Measurements from ENCODE around the gene SUPT5H. TPM values are rescaled to one million over a fixed set of nuclear protein-coding genes. Genes with fewer than 3 reads are reported as not detected.
A peak's percentile ranks its signal among the peaks of the same experiment; 100 is the strongest.

SUPT5H gene
- total and polyA plus RNA-seq, 2 of the 8 experiments (the other 6 are each of a cell fraction or from before 2014, with no cell fraction given) = 77.8 to 111 TPM

DNA sequence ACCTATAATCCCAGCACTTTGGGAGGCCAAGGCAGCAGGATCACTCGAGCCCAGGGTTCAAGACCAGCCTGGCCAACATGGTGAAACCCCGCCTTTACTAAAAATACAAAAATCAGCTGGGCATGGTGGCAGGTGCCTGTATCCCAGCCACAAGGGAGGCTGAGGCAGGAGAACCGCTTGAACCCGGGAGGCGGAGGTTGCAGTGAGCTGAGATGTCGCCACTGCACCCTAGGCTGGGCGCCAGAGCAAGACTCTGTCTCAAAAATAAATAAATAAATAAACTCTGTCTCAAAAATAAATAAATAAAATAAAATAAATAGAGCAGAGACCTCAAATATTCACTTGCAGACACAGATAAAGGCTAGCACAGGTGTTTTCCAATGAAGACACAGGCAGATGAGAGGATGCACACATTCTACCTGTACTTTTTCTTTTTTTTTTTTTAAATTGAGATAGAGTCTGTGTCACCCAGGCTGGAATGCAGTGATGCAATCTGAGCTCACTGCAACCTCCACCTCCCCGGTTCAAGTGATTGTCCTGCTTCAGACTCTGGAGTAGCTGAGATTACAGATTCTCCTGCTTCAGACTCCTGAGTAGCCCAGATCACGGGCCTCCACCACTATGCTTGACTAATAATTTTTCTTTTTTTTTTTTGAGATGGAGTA lies 7.0 kb upstream of the SUPT5H start:
- CTCF ChIA-PET (ENCODE audit: partially characterized antibody) = interaction anchor here (0.7 to 1.1 kb wide), 4 partner anchors 10 to 31 kb away, joined by 3 read pairs; no protein-coding TSS in a partner anchor
- Histone ChIP-seq H2BK20ac (ENCODE audit: low read length) (no peak overlapping the region), H3K4ac (replicated peaks; ENCODE audit: insufficient read length, low read depth, low read length) (no peak overlapping the region), H2AFZ (ENCODE audit: low read length) (no peak overlapping the region), H2AK5ac (ENCODE audit: low read depth, low read length) (no peak overlapping the region), H2BK120ac (replicated peaks; ENCODE audit: low read depth, low read length) (no peak overlapping the region), H4K8ac (ENCODE audit: extremely low read depth, insufficient read depth, low read length) (no peak overlapping the region), H3K27me3 (replicated peaks in 1 of 4; ENCODE audit: control insufficient read depth in 3 of 4, extremely low read depth in 1 of 4, insufficient read depth in 3 of 4, low read length in 3 of 4) (no peaks in the 10 kb centered on the region), H3K79me2 (ENCODE audit: control insufficient read depth in 1 of 2, insufficient read depth in 2 of 2, low read length in 2 of 2) (peaks cover 7 to 20% of the 10 kb centered on the region in 2 experiments; a peak in 3 of 4 replicates), H3K56ac (replicated peaks; ENCODE audit: insufficient read length, low read depth, low read length) (no peak overlapping the region), H3K79me1 (ENCODE audit: low read depth, low read length) (peaks cover 8% of the 10 kb centered on the region), H3K27ac (ENCODE audit: low read depth, low read length) (no peak overlapping the region), H4K5ac (ENCODE audit: insufficient read length, low read depth, low read length) (no peak overlapping the region), H4K20me1 (replicated peaks in 1 of 2; ENCODE audit: control insufficient read depth in 1 of 2, insufficient read depth in 2 of 2, low read length in 2 of 2) (peaks cover 4 to 14% of the 10 kb centered on the region in 2 experiments), H3K9ac (replicated peaks in 1 of 4; ENCODE audit: extremely low read depth in 1 of 4, low read depth in 3 of 4, low read length in 3 of 4) (no peak overlapping the region), H3K4me3 (ENCODE audit: extremely low read depth in 1 of 4, insufficient read depth in 2 of 4, low read depth in 3 of 4, low read length in 4 of 4) (no peak overlapping the region), H2BK15ac (ENCODE audit: low read length) (no peak overlapping the region), H4K91ac (replicated peaks; ENCODE audit: insufficient read length, low read length) (no peak overlapping the region), H3K4me2 (ENCODE audit: insufficient read depth in 1 of 2, low read depth in 2 of 2, low read length in 2 of 2) (no peak overlapping the region), H2BK12ac (ENCODE audit: low read depth, low read length) (peak overlapping the region; percentile 19; the same call in 1 of the 2 replicates), H2BK5ac (ENCODE audit: low read depth, low read length) (no peak overlapping the region), H3K14ac (ENCODE audit: insufficient read length) (no peak overlapping the region), H3K36me3 (ENCODE audit: control insufficient read depth in 2 of 4, insufficient read depth in 4 of 4, low read length in 3 of 4) (peaks cover 11 to 16% (median 12%) of the 10 kb centered on the region in 4 experiments), H3K23ac (ENCODE audit: insufficient read length) (no peak overlapping the region), H3K4me1 (replicated peaks in 1 of 4; ENCODE audit: control insufficient read depth in 3 of 4, insufficient read depth in 4 of 4, low read length in 3 of 4) (peaks cover 0 to 5% (median 0%) of the 10 kb centered on the region in 4 experiments; a peak in 3 of 7 replicates), H3K9me3 (ENCODE audit: insufficient read depth in 2 of 2, low read depth in 1 of 2, low read length in 1 of 2) (no peaks in the 10 kb centered on the region), H3K18ac (ENCODE audit: extremely low read depth, low read length) (no peak overlapping the region), H3K23me2 (ENCODE audit: low read depth, low read length) (peaks cover 8% of the 10 kb centered on the region; the same call in 1 of the 2 replicates)
- FAIRE-seq (no peak), DNase-seq (ENCODE audit: low read depth in 1 of 2, low spot score in 2 of 2) (no peak)
- WGBS, 2 experiments (ENCODE audit: extremely low coverage in 1 of 2, insufficient coverage in 1 of 2, insufficient read length in 1 of 2, insufficient replicate concordance in 2 of 2, low coverage in 1 of 2, low lambda C conversion rate in 2 of 2, missing lambda C conversion rate in 1 of 2) = 93% methylated on average over 9 of the region's 9 CpGs; no CpG with 5 or more reads in 1 of the 2 experiments
- TF ChIP-seq POU5F1 (IDR thresholded peaks at IDR 0.05; ENCODE audit: low read depth, low read length) (no peak), CEBPB (IDR thresholded peaks at IDR 0.05; ENCODE audit: low read depth, low read length) (peak; percentile 46; the same call in 1 of the 2 replicates), CBX8 (IDR thresholded peaks at IDR 0.05; ENCODE audit: borderline replicate concordance, low read depth, low read length) (no peak), KDM5A (IDR thresholded peaks at IDR 0.05; ENCODE audit: low read length) (no peak), BRCA1 (IDR thresholded peaks at IDR 0.05; ENCODE audit: low read depth, low read length) (no peak), SUZ12 (IDR thresholded peaks at IDR 0.05; ENCODE audit: low read length) (no peak)
- POLR2A ChIA-PET (ENCODE audit: partially characterized antibody) = interaction anchor here (1.0 to 47.8 kb wide), 5 partner anchors 8 to 76 kb away, joined by 3 to 1154 read pairs (median 4); partner anchors contain the start of genes PLEKHG2, RPS16, SUPT5H and ZFP36

All from H1 (cell line).